Trophoblast cell (in vitro differentiated cells and primary cell): ENCODE data around the gene HNRNPA2B1.
"Not testable (repeated sequence)": the region's sequence is repeated elsewhere in the genome, so short reads cannot be mapped to it uniquely, and the experiment has no call there.

Source experiments
- DNase-seq, 2 donors: peaks; one replicate each; pipeline ENCODE4 v3.0.0-alpha.2; 2016
- H2AFZ ChIP-seq: 2 replicates; pipeline ENCODE4 v1.6.1; 2013; ENCODE audit warnings: low read length, moderate library complexity, mild to moderate bottlenecking; ENCODE audit not compliant: insufficient read depth, poor library complexity
- H2AK5ac ChIP-seq: 2 replicates; pipeline ENCODE4 v1.6.1; 2013; ENCODE audit warnings: mild to moderate bottlenecking, low read length
- H2BK120ac ChIP-seq: 2 replicates; pipeline ENCODE4 v1.6.1; 2013; ENCODE audit warnings: low read length, mild to moderate bottlenecking, moderate library complexity; ENCODE audit not compliant: insufficient read depth, poor library complexity
- H2BK12ac ChIP-seq: 2 replicates; pipeline ENCODE4 v1.6.1; 2013; ENCODE audit warnings: mild to moderate bottlenecking, low read length, moderate library complexity
- H2BK5ac ChIP-seq: 2 replicates; pipeline ENCODE4 v1.6.1; 2013; ENCODE audit warnings: low read length, low read depth, moderate library complexity, mild to moderate bottlenecking; ENCODE audit not compliant: poor library complexity
- H3K14ac ChIP-seq: 2 replicates; pipeline ENCODE4 v1.6.1; 2013; ENCODE audit warnings: mild to moderate bottlenecking, low read length
- H3K18ac ChIP-seq: 2 replicates; pipeline ENCODE4 v1.6.1; 2013; ENCODE audit warnings: mild to moderate bottlenecking, low read length
- H3K23ac ChIP-seq: 2 replicates; pipeline ENCODE4 v1.6.1; 2013; ENCODE audit warnings: low read length
- H3K27ac ChIP-seq: 2 replicates; pipeline ENCODE4 v1.5.1; 2013; ENCODE audit warnings: low read depth, mild to moderate bottlenecking, inconsistent platforms, low read length, moderate library complexity
- H3K27me3 ChIP-seq: 2 replicates; pipeline ENCODE4 v1.6.1; 2013; ENCODE audit warnings: inconsistent platforms, mild to moderate bottlenecking, low read length, moderate library complexity; ENCODE audit not compliant: insufficient read depth
- H3K36me3 ChIP-seq, 2 experiments: 1 replicate in 1 of 2; 2 replicates in 1 of 2; pipeline ENCODE4 v1.6.1; 2013; ENCODE audit warnings: low read length in 2 of 2, mild to moderate bottlenecking in 2 of 2, moderate library complexity in 1 of 2; ENCODE audit not compliant: insufficient read depth in 2 of 2, control insufficient read depth in 1 of 2
- H3K4ac ChIP-seq: 2 replicates; pipeline ENCODE4 v1.6.1; 2013; ENCODE audit warnings: low read depth, mild to moderate bottlenecking, low read length, moderate library complexity
- H3K4me1 ChIP-seq, 2 experiments: 1 replicate in 1 of 2; 2 replicates in 1 of 2; pipeline ENCODE4 v1.6.1; 2013; ENCODE audit warnings: low read length in 2 of 2, mild to moderate bottlenecking in 2 of 2, moderate library complexity in 1 of 2; ENCODE audit not compliant: insufficient read depth in 2 of 2, control insufficient read depth in 1 of 2
- H3K4me2 ChIP-seq: 2 replicates; pipeline ENCODE4 v1.6.1; 2013; ENCODE audit warnings: inconsistent platforms, mild to moderate bottlenecking, low read length, moderate library complexity
- H3K4me3 ChIP-seq: 2 replicates; pipeline ENCODE4 v1.5.1; 2013; ENCODE audit warnings: mild to moderate bottlenecking, low read depth, low read length, inconsistent platforms
- H3K79me1 ChIP-seq: one replicate; pipeline ENCODE4 v1.6.1; 2013; ENCODE audit warnings: low read length
- H3K79me2 ChIP-seq: 2 replicates; pipeline ENCODE4 v1.6.1; 2013; ENCODE audit warnings: low read length, mild to moderate bottlenecking; ENCODE audit not compliant: control insufficient read depth, insufficient read depth, poor library complexity
- H3K9ac ChIP-seq: 2 replicates; pipeline ENCODE4 v1.6.1; 2013; ENCODE audit warnings: mild to moderate bottlenecking, low read length
- H3K9me3 ChIP-seq: 2 replicates; pipeline ENCODE4 v1.6.1; 2013; ENCODE audit warnings: low read depth, mild to moderate bottlenecking, control low read depth, inconsistent platforms, low read length; ENCODE audit not compliant: insufficient read depth
- H4K12ac ChIP-seq: 2 replicates; pipeline ENCODE4 v1.6.1; 2013; ENCODE audit warnings: low read depth, mild to moderate bottlenecking, low read length, moderate library complexity
- H4K8ac ChIP-seq: 2 replicates; pipeline ENCODE4 v1.6.1; 2013; ENCODE audit warnings: low read depth, mild to moderate bottlenecking, low read length, moderate library complexity
- H4K91ac ChIP-seq: one replicate; pipeline ENCODE4 v1.6.1; 2013; ENCODE audit warnings: low read depth, mild to moderate bottlenecking, low read length, moderate library complexity
- WGBS: extraction: QIAGEN DNeasy Blood & Tissue Kit; methylation state at CpG from one replicate; pipeline ENCODE4 v1.1.7; 2013; ENCODE audit warnings: missing lambda C conversion rate; ENCODE audit not compliant: insufficient read length, insufficient coverage; ENCODE audit errors: extremely low coverage; 5-methylcytosine and 5-hydroxymethylcytosine counted together

HNRNPA2B1 gene

GRCh38 chr7:26195867-26196657, 4.5 kb downstream of the HNRNPA2B1 start:
- H2BK5ac ChIP-seq, result no peak overlapping the region
- peaks cover 13 to 35% of the 10 kb centered on the region in 2 experiments for H3K36me3 ChIP-seq
- peak overlapping the region; percentile 94 for H3K4ac ChIP-seq
- H3K23ac ChIP-seq, result no peak overlapping the region
- no peak overlapping the region for H2AK5ac ChIP-seq
- peaks cover 13% of the 10 kb centered on the region for H3K79me1 ChIP-seq
- no peak overlapping the region for H3K27ac ChIP-seq
- H2BK120ac ChIP-seq, result no peak overlapping the region
- H2AFZ ChIP-seq, result no peak overlapping the region
- no peak overlapping the region for H4K12ac ChIP-seq
- no peaks in the 10 kb centered on the region for H3K4me1 ChIP-seq
- no peak overlapping the region for H3K4me2 ChIP-seq
- H3K18ac ChIP-seq, result no peak overlapping the region
- no peak overlapping the region for H3K9ac ChIP-seq
- H3K27me3 ChIP-seq, result no peaks in the 10 kb centered on the region
- H4K91ac ChIP-seq, result no peak overlapping the region
- no peak overlapping the region for H3K4me3 ChIP-seq
- H2BK12ac ChIP-seq, result no peak overlapping the region
- WGBS, result no CpG with 5 or more reads among the region's 10 CpGs
- H3K79me2 ChIP-seq, result peaks cover 22% of the 10 kb centered on the region
- no peak overlapping the region for H4K8ac ChIP-seq
- no peak for DNase-seq
- no peak overlapping the region for H3K14ac ChIP-seq
- H3K9me3 ChIP-seq, result no peaks in the 10 kb centered on the region

- H3K79me2 ChIP-seq, result peaks cover 18% of the 10 kb centered on the region
- no peak overlapping the region for H4K12ac ChIP-seq
- H3K27me3 ChIP-seq, result no peaks in the 10 kb centered on the region
- no peak overlapping the region for H3K14ac ChIP-seq
- H3K9me3 ChIP-seq, result no peaks in the 10 kb centered on the region
- H3K79me1 ChIP-seq, result peaks cover 8% of the 10 kb centered on the region
- peaks cover 13 to 41% of the 10 kb centered on the region in 2 experiments for H3K36me3 ChIP-seq
- no peak overlapping the region for H2AK5ac ChIP-seq
- no peak overlapping the region for H4K91ac ChIP-seq
- H3K9ac ChIP-seq, result no peak overlapping the region
- no peak overlapping the region for H2BK120ac ChIP-seq
- peak overlapping the region; percentile 86 for H3K4ac ChIP-seq
- no peak overlapping the region for H3K18ac ChIP-seq
- H3K4me2 ChIP-seq, result no peak overlapping the region
- no peak overlapping the region for H2BK5ac ChIP-seq
- no peak overlapping the region for H2BK12ac ChIP-seq
- no peak for DNase-seq
- no peak overlapping the region for H2AFZ ChIP-seq
- H3K23ac ChIP-seq, result peak overlapping the region; percentile 93
- WGBS, result no CpG with 5 or more reads among the region's 5 CpGs
- no peaks in the 10 kb centered on the region for H3K4me1 ChIP-seq
- no peak overlapping the region for H3K4me3 ChIP-seq
- H3K27ac ChIP-seq, result no peak overlapping the region
- H4K8ac ChIP-seq, result no peak overlapping the region
These were observed 5.4 kb downstream of the HNRNPA2B1 start for GRCh38 chr7:26195182-26195581.

GRCh38 chr7:26194764-26195163, 5.8 kb downstream of the HNRNPA2B1 start:
- not testable (repeated sequence) for H3K4me3 ChIP-seq, H3K4me1 ChIP-seq, H2AK5ac ChIP-seq, H4K12ac ChIP-seq, H3K9ac ChIP-seq, H4K91ac ChIP-seq, H4K8ac ChIP-seq, H2BK5ac ChIP-seq, H2BK120ac ChIP-seq, H3K4me2 ChIP-seq, H3K9me3 ChIP-seq, H3K79me1 ChIP-seq, H2BK12ac ChIP-seq, H3K23ac ChIP-seq, H3K27me3 ChIP-seq, DNase-seq, H3K27ac ChIP-seq, H2AFZ ChIP-seq, H3K14ac ChIP-seq, H3K18ac ChIP-seq
- Histone ChIP-seq H3K36me3 (peaks cover 13 to 41% of the 10 kb centered on the region in 2 experiments), H3K4ac (peak overlapping the region; percentile 85), H3K79me2 (peaks cover 14% of the 10 kb centered on the region)
- WGBS, result no CpG with 5 or more reads among the region's 11 CpGs

GRCh38 chr7:26193432-26194207, 6.9 kb downstream of the HNRNPA2B1 start:
- Histone ChIP-seq H3K9me3 (no peaks in the 10 kb centered on the region), H2AFZ (no peak overlapping the region), H2BK5ac (no peak overlapping the region), H2BK12ac (no peak overlapping the region), H3K27me3 (no peaks in the 10 kb centered on the region), H3K27ac (no peak overlapping the region), H3K4me2 (no peak overlapping the region), H3K18ac (no peak overlapping the region), H3K4me1 (no peaks in the 10 kb centered on the region), H4K91ac (no peak overlapping the region), H2AK5ac (no peak overlapping the region), H2BK120ac (no peak overlapping the region), H4K8ac (no peak overlapping the region), H3K4ac (no peak overlapping the region), H3K23ac (no peak overlapping the region), H3K9ac (no peak overlapping the region), H3K79me1 (no peaks in the 10 kb centered on the region), H3K14ac (no peak overlapping the region), H3K36me3 (peaks cover 14 to 49% of the 10 kb centered on the region in 2 experiments), H3K4me3 (no peak overlapping the region), H4K12ac (no peak overlapping the region), H3K79me2 (peaks cover 6% of the 10 kb centered on the region)
- no CpG with 5 or more reads among the region's 8 CpGs for WGBS
- peak in 1 of 2 donors; percentile 21 for DNase-seq
